ENCODE measurements around the gene LRRC1. TPM values are rescaled to one million over a fixed set of nuclear protein-coding genes. Genes with fewer than 3 reads are reported as not detected.

LRRC1 gene
- total and polyA plus RNA-seq, 10 of the 15 experiments (the other 5 are each of a cell fraction or from before 2014, with no cell fraction given): 0.35 to 9.3 (median 0.63) TPM

- TF ChIP-seq E2F4 (IDR thresholded peaks at IDR 0.05; ENCODE audit: low read depth, low read length) (no peak), NR2F1 (conservative IDR thresholded peaks at IDR 0.05) (no peak; the same call in 1 of the 2 replicates), JUNB (IDR thresholded peaks at IDR 0.05) (no peak), CHD4 (IDR thresholded peaks at IDR 0.05) (no peak), PBX3 (IDR thresholded peaks at IDR 0.05; ENCODE audit: insufficient replicate concordance, low read depth, low read length) (no peak), NR2C2 (IDR thresholded peaks at IDR 0.05; ENCODE audit: borderline replicate concordance, control insufficient read depth, insufficient read length, low read depth) (no peak), USF2 (IDR thresholded peaks at IDR 0.05; ENCODE audit: borderline replicate concordance, low read depth, low read length) (no peak), CEBPZ (IDR thresholded peaks at IDR 0.05; ENCODE audit: low read depth, low read length) (no peak), NFYA (IDR thresholded peaks at IDR 0.05; ENCODE audit: borderline replicate concordance, low read depth, low read length) (no peak), BCL11A (IDR thresholded peaks at IDR 0.05; ENCODE audit: low read depth, low read length) (no peak), NBN (IDR thresholded peaks at IDR 0.05) (no peak), CBFB (IDR thresholded peaks at IDR 0.05; ENCODE audit: low read depth) (no peak), SP1 (IDR thresholded peaks at IDR 0.05; ENCODE audit: low read depth, low read length) (peak; percentile 91), IKZF1 (conservative IDR thresholded peaks at IDR 0.05) (peak; percentile 61), STAT1 (conservative IDR thresholded peaks at IDR 0.05) (no peak), RELB (IDR thresholded peaks at IDR 0.05; ENCODE audit: low read depth) (peak; percentile 70), ZNF687 (IDR thresholded peaks at IDR 0.05) (no peak), MEF2B (IDR thresholded peaks at IDR 0.05; ENCODE audit: partially characterized antibody, poor library complexity, severe bottlenecking) (no peak)
Measured at GRCh38 chr6:53794720-53795339, at the start of gene LRRC1 (continued).

Measured in GM12878 (cell line).